HCT116 (cell line): ENCODE data around the gene PGR. TPM values are rescaled to one million over a fixed set of nuclear protein-coding genes. Genes with fewer than 3 reads are reported as not detected.

ENCODE experiments used
- ATAC-seq: fragments of 200-7000 bp; cut with Tn5 transposase; 2 replicates; pipeline ENCODE4 v1.9.1; 2020; ENCODE audit warnings: mild to moderate bottlenecking, moderate library complexity
- BruUV-seq: library from RNA; stranded (reverse); fragments of 400-500 nt; replicated peaks from 2 replicates; lab custom pipeline; 2021; lab: Mats Ljungman, UMichigan
- CTCF ChIA-PET: fragments of 300-600 bp; sonication (Branson Sonifier 250); formaldehyde crosslinking; loops from one replicate; lab custom pipeline; 2021; ENCODE audit warnings: antibody characterized with exemption; lab: Charles Lee
- POLR2A ChIA-PET: fragments of 300-600, 350-600 bp; sonication (Branson Sonifier 250); formaldehyde crosslinking; loops from one replicate; lab custom pipeline; 2021; ENCODE audit warnings: antibody characterized with exemption; lab: Charles Lee
- RAD21 ChIA-PET, 2 experiments: fragments of 300-600 bp; sonication (Branson Sonifier 250); formaldehyde crosslinking; loops; one replicate each; lab custom pipeline; 2023; ENCODE audit warnings: low total read pairs in 2 of 2; ENCODE audit not compliant: uncharacterized antibody in 2 of 2, unreplicated experiment in 2 of 2, low non-redundant PET in 1 of 2; lab: Charles Lee
- DNase-seq: peaks from one replicate; pipeline ENCODE4 v3.0.0-alpha.2; 2010; ENCODE audit warnings: low read depth, low spot score
- H2AFZ ChIP-seq: fragments of 200-600 bp; shearing (Covaris generic), sonication (generic); 2 replicates; pipeline ENCODE4 v1.6.1; 2017; ENCODE audit warnings: low read depth, mixed run types, mixed read lengths, antibody characterized with exemption, low read length; ENCODE audit not compliant: poor library complexity, severe bottlenecking
- H3K27ac ChIP-seq: 2 replicates; pipeline ENCODE4 v1.5.1; 2012; ENCODE audit warnings: low read depth, low read length
- H3K27me3 ChIP-seq: fragments of 200-600 bp; sonication (generic); 2 replicates; pipeline ENCODE4 v1.6.1; 2016; ENCODE audit warnings: mixed run types, low read length, mixed read lengths; ENCODE audit not compliant: insufficient read depth
- H3K36me3 ChIP-seq, 2 experiments: fragments of 200-500 bp in 1 of 2; fragments of 200-600 bp in 1 of 2; sonication (Bioruptor generic) in 1 of 2; sonication (generic) in 1 of 2; 2 replicates each; pipeline versions ENCODE4 v1.5.1 to v1.6.1; 2014 to 2016; ENCODE audit warnings: low read length in 2 of 2, inconsistent platforms in 1 of 2, mixed read lengths in 1 of 2, mixed run types in 1 of 2; ENCODE audit not compliant: insufficient read depth in 2 of 2, control insufficient read depth in 1 of 2
- H3K4me1 ChIP-seq, 2 experiments: fragments of 200-600 bp in 1 of 2; sonication (generic) in 1 of 2; 2 replicates each; pipeline versions ENCODE4 v1.5.1 to v1.6.1; 2012 to 2017; ENCODE audit warnings: low read length in 2 of 2, inconsistent platforms in 1 of 2, mild to moderate bottlenecking in 1 of 2, mixed read lengths in 1 of 2, mixed run types in 1 of 2, moderate library complexity in 1 of 2; ENCODE audit not compliant: insufficient read depth in 2 of 2, control insufficient read depth in 1 of 2
- H3K4me2 ChIP-seq: fragments of 200-600 bp; sonication (generic); 2 replicates; pipeline ENCODE4 v1.6.1; 2017; ENCODE audit warnings: mixed run types, low read length, mixed read lengths
- H3K4me3 ChIP-seq, 2 experiments: fragments of 200-600 bp in 1 of 2; sonication (generic) in 1 of 2; replicated peaks in 1 of 2; 2 replicates each; pipeline ENCODE4 v1.5.1; 2011 to 2016; ENCODE audit warnings: low read length in 2 of 2, control low read depth in 1 of 2, low read depth in 1 of 2, mild to moderate bottlenecking in 1 of 2, mixed read lengths in 1 of 2, mixed run types in 1 of 2
- H3K79me2 ChIP-seq: fragments of 200-600 bp; sonication (generic); 2 replicates; pipeline ENCODE4 v1.6.1; 2017; ENCODE audit warnings: mild to moderate bottlenecking, mixed run types, low read length, moderate library complexity, mixed read lengths; ENCODE audit not compliant: insufficient read depth
- H3K9ac ChIP-seq: fragments of 200-600 bp; sonication (generic); 2 replicates; pipeline ENCODE4 v1.6.1; 2016; ENCODE audit warnings: low read length, mixed read lengths
- H3K9me2 ChIP-seq: fragments of 200-600 bp; sonication (generic), shearing (Covaris generic); 2 replicates; pipeline ENCODE4 v1.6.1; 2017; ENCODE audit warnings: mixed run types, mild to moderate bottlenecking, moderate library complexity; ENCODE audit not compliant: insufficient read depth
- H3K9me3 ChIP-seq, 2 experiments: fragments of 200-500 bp in 1 of 2; fragments of 200-600 bp in 1 of 2; sonication (Bioruptor generic) in 1 of 2; sonication (generic) in 1 of 2; 2 replicates each; pipeline ENCODE4 v1.6.1; 2014 to 2017; ENCODE audit warnings: low read length in 2 of 2, mixed read lengths in 2 of 2, inconsistent platforms in 1 of 2, low read depth in 1 of 2, mild to moderate bottlenecking in 1 of 2, mixed run types in 1 of 2, moderate library complexity in 1 of 2; ENCODE audit not compliant: control insufficient read depth in 1 of 2, insufficient read depth in 1 of 2
- H4K20me1 ChIP-seq: fragments of 200-600 bp; sonication (generic), shearing (Covaris generic); 2 replicates; pipeline ENCODE4 v1.6.1; 2017; ENCODE audit warnings: mixed run types, mild to moderate bottlenecking, moderate library complexity; ENCODE audit not compliant: insufficient read depth
- ATF3 ChIP-seq: IDR thresholded peaks from 2 replicates; pipeline ENCODE4 v1.6.1; 2012
- CEBPB ChIP-seq: IDR thresholded peaks from 2 replicates; pipeline ENCODE4 v1.6.1; 2012; ENCODE audit warnings: low read depth
- CTCF ChIP-seq, 3 experiments: fragments of 200-600 bp in 1 of 3; sonication (generic) in 1 of 3; IDR thresholded peaks in 2 of 3; conservative IDR thresholded peaks in 1 of 3; 2 replicates each; pipeline ENCODE4 v1.5.1; 2012 to 2017; ENCODE audit warnings: low read depth in 2 of 3, low read length in 2 of 3, antibody characterized with exemption in 1 of 3, borderline replicate concordance in 1 of 3, control low read depth in 1 of 3, mild to moderate bottlenecking in 1 of 3, mixed read lengths in 1 of 3, mixed run types in 1 of 3, moderate library complexity in 1 of 3; ENCODE audit not compliant: insufficient read depth in 1 of 3
- ELF1 ChIP-seq: IDR thresholded peaks from 2 replicates; pipeline ENCODE4 v1.6.1; 2012; ENCODE audit warnings: low read depth, borderline replicate concordance
- EZH2 ChIP-seq: fragments of 200-600 bp; sonication (generic); IDR thresholded peaks from 2 replicates; pipeline ENCODE4 v1.6.1; 2017; ENCODE audit warnings: antibody characterized with exemption, mixed run types
- EZH2phosphoT487 ChIP-seq: fragments of 200-600 bp; IDR thresholded peaks from 2 replicates; pipeline ENCODE4 v1.6.1; 2018; ENCODE audit warnings: antibody characterized with exemption, borderline replicate concordance
- FOSL1 ChIP-seq: IDR thresholded peaks from 2 replicates; pipeline ENCODE4 v1.6.1; 2012; ENCODE audit warnings: low read depth
- JUND ChIP-seq: IDR thresholded peaks from 2 replicates; pipeline ENCODE4 v1.6.1; 2012
- MAX ChIP-seq: IDR thresholded peaks from 2 replicates; pipeline ENCODE4 v1.6.1; 2012
- POLR2A ChIP-seq: IDR thresholded peaks from 2 replicates; pipeline ENCODE4 v1.7.0; 2011; ENCODE audit warnings: borderline replicate concordance; ENCODE audit not compliant: insufficient read depth, insufficient read length; ENCODE audit errors: extremely low read depth
- POLR2AphosphoS5 ChIP-seq: IDR thresholded peaks from 2 replicates; pipeline ENCODE4 v1.6.1; 2011; ENCODE audit warnings: mild to moderate bottlenecking, low read depth, low read length, moderate library complexity
- RAD21 ChIP-seq: IDR thresholded peaks from 2 replicates; pipeline ENCODE4 v1.6.1; 2012; ENCODE audit warnings: low read depth, mild to moderate bottlenecking
- REST ChIP-seq: IDR thresholded peaks from 2 replicates; pipeline ENCODE4 v1.6.1; 2012; ENCODE audit warnings: low read depth
- SIN3A ChIP-seq: IDR thresholded peaks from 2 replicates; pipeline ENCODE4 v1.6.1; 2012; ENCODE audit warnings: low read depth
- SRF ChIP-seq: IDR thresholded peaks from 2 replicates; pipeline ENCODE4 v1.6.1; 2012; ENCODE audit warnings: low read depth
- TCF7L2 ChIP-seq: IDR thresholded peaks from 2 replicates; pipeline ENCODE4 v1.7.0; 2011; ENCODE audit warnings: borderline replicate concordance, inconsistent platforms; ENCODE audit not compliant: insufficient read depth, insufficient read length; ENCODE audit errors: extremely low read depth
- YY1 ChIP-seq: IDR thresholded peaks from 2 replicates; pipeline ENCODE4 v1.6.1; 2011; ENCODE audit warnings: low read length, low read depth, moderate library complexity, mild to moderate bottlenecking; ENCODE audit not compliant: insufficient replicate concordance; ENCODE audit errors: extremely low read depth
- ZFX ChIP-seq: fragments of 450-650 bp; IDR thresholded peaks from 2 replicates; pipeline ENCODE4 v1.6.1; 2017
- intact Hi-C: fragments of 100-400 bp; cut with micrococcal nuclease; formaldehyde crosslinking; loops from 2 replicates; pipeline ENCODE4 v1.10.0; 2022
- total RNA-seq: library from RNA; stranded (reverse); gene quantifications from one replicate; pipeline ENCODE4 v1.2.1, GENCODE V29; 2021; ENCODE audit not compliant: unreplicated experiment

PGR gene
- total RNA-seq, 1 experiment from 2014 or later: not detected

GRCh38 chr11:101113540-101113939 lies 16.1 kb downstream of the PGR start:
- intact Hi-C loops: no loop called here
- Histone ChIP-seq H3K27ac (no peak overlapping the region), H3K27me3 (no peaks in the 10 kb centered on the region), H3K9me2 (no peaks in the 10 kb centered on the region), H2AFZ (no peak overlapping the region), H3K4me1 (no peaks in the 10 kb centered on the region), H3K9me3 (no peaks in the 10 kb centered on the region), H3K4me3 (no peak overlapping the region), H3K79me2 (no peaks in the 10 kb centered on the region), H4K20me1 (no peaks in the 10 kb centered on the region; the same call in 1 of the 2 replicates), H3K36me3 (no peaks in the 10 kb centered on the region), H3K4me2 (no peak overlapping the region), H3K9ac (no peak overlapping the region)
- DNase-seq: no peak
- no peak for ATAC-seq
- RAD21 ChIA-PET: no interaction called here
- CTCF ChIA-PET: no interaction called here
- TF ChIP-seq REST (no peak), SRF (no peak)
- no TSS peak for BruUV-seq
- POLR2A ChIA-PET: no interaction called here

GRCh38 chr11:101104716-101105115 lies 24.9 kb downstream of the PGR start:
- Histone ChIP-seq H3K27ac (no peak overlapping the region), H3K79me2 (no peaks in the 10 kb centered on the region), H3K36me3 (no peaks in the 10 kb centered on the region), H3K9ac (no peak overlapping the region), H4K20me1 (no peaks in the 10 kb centered on the region), H3K4me2 (no peak overlapping the region), H3K27me3 (no peaks in the 10 kb centered on the region), H2AFZ (no peak overlapping the region), H3K9me2 (no peaks in the 10 kb centered on the region), H3K4me1 (no peaks in the 10 kb centered on the region), H3K9me3 (no peaks in the 10 kb centered on the region), H3K4me3 (no peak overlapping the region)
- RAD21 ChIA-PET: no interaction called here
- CTCF ChIA-PET: no interaction called here
- POLR2A ChIA-PET: no interaction called here
- no peak for ATAC-seq
- intact Hi-C loops: no loop called here
- DNase-seq: no peak
- no TSS peak for BruUV-seq
- TF ChIP-seq POLR2AphosphoS5 (no peak), ZFX (no peak), YY1 (no peak), CTCF (IDR thresholded peaks at IDR 0.05 in 2 of 3, conservative IDR thresholded peaks at IDR 0.05 in 1 of 3; ENCODE audit: borderline replicate concordance in 1 of 3, insufficient read depth in 1 of 3, low read depth in 2 of 3, low read length in 2 of 3) (no peak), CEBPB (no peak), EZH2phosphoT487 (no peak), POLR2A (no peak), EZH2 (no peak), ELF1 (no peak), FOSL1 (no peak), RAD21 (no peak), JUND (no peak), MAX (no peak), TCF7L2 (no peak), ATF3 (no peak), SIN3A (no peak)
